ENCODE results near the gene RTN4RL1.

Gene RTN4RL1

DNA sequence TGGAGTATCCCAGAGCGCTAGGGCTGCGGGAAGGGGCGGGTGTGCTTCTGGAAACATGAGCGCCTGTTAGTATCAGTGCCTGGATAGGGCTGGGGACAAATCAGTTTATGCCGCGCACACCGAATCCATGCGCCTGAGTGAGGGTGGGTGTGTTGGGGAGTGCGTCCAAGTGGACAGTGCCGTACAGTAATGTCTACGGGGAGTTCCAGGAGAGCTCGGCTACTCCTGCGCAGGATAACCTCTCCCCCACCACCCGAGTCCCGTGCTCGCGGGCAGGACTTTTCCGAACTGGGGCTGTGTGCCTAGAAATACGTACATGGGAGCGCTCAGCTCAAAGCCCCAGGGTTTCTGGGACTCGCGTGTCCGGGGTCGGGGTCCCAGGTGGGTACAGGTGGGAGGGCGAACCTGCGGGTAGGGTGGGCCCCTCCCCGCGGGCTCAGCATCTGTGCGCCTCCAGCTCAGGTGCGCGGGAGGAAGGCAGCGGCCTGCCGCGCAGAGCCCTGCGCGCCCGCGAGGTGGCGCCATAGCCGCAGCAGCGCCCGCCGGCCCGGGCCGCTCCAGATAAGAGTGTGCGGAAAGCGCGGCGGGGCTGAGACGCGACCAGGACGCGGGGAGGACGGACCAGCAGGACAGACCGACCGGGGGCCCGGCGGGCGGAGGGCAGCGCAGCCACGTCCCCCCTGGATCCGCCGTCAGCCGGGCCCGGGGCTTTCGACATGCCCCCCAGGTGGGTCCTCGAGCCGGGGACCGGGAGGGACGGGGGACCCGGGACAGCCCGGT lies 29.6 kb upstream of the RTN4RL1 start, which contains the start of gene HIC1:
TSS of gene HIC1 (plus strand) at position 592 of the 780 bp plus-strand sequence. CDS start 1,588 bp downstream, outside the sequence.
- H3K9me3 Mint-ChIP-seq, result no peaks in the 10 kb centered on the region
- peak; percentile 69 for ATAC-seq
- peaks cover 32% of the 10 kb centered on the region for H3K4me1 Mint-ChIP-seq
- H3K27me3 Mint-ChIP-seq, result peaks cover 20% of the 10 kb centered on the region
- no peaks in the 10 kb centered on the region for H3K36me3 Mint-ChIP-seq
- H3K27ac Mint-ChIP-seq, result peak within 1 kb of the TSS; percentile 44
- H3K4me3 Mint-ChIP-seq, result peak within 1 kb of the TSS; percentile 77

DNA sequence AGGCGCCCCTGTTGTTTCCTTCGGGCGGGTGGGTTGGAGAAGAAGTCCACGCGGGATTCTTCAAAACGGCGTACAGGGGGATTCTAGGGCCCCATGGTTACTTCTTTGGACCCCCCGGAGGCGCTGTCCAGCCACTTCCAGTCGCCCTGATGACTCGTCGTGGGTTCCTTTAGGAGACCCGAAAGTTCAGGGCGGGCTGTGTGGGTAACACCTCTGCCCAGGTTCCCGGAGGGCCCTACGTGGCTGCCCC lies 29.1 kb upstream of the RTN4RL1 start:
- Mint-ChIP-seq H3K9me3 (no peaks in the 10 kb centered on the region), H3K36me3 (no peaks in the 10 kb centered on the region), H3K4me3 (peak overlapping the region; percentile 77), H3K27me3 (peaks cover 20% of the 10 kb centered on the region), H3K4me1 (peaks cover 30% of the 10 kb centered on the region), H3K27ac (no peak overlapping the region)
- ATAC-seq, result no peak

DNA sequence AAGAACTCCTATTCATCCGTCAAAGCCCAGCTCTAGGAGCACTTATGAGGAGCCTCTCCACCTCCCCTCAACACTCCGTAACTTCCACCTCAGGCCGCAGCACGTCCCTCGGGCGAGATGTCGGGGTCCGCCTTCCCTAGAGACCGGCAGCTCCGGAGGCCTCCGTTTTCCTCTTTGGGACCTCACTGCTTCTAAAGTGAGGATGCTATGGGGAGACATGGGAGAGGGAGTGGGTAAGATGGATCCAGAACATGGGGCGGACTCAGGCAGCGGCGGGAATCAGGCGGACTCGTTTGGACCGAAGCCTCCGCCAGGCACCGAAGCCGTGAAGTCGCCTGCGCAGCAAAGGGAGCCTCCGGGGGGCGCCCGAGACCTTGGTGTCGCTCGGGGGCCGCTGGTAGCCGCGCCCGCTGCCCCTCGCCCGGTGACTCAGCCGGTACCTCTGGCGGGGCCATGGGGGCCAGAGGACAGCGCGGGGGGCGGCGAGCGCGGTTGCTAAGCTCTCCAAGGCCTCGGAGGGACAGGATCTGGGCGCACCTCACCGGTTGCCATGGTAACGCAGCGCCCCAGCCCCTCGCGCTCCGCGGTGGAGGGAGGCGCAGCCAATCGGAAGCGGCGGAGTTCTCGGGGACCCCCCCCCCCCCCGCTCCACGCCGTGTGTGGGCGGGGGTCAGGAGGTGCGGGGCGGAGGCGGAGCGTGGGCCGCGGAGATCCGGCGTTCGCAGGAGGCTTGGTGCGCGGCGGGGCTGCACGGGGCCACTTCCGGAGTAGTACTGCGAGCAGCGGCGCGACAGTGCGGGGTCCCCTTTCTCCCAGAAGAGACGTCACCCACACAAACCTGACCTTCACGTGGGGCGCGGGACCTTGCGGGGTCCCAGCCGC lies 28.5 kb upstream of the RTN4RL1 start:
- Mint-ChIP-seq H3K9me3 (no peaks in the 10 kb centered on the region), H3K36me3 (no peaks in the 10 kb centered on the region), H3K27me3 (peaks cover 20% of the 10 kb centered on the region), H3K27ac (no peak overlapping the region), H3K4me3 (peak overlapping the region; percentile 77), H3K4me1 (peaks cover 34% of the 10 kb centered on the region)
- no peak for ATAC-seq

DNA sequence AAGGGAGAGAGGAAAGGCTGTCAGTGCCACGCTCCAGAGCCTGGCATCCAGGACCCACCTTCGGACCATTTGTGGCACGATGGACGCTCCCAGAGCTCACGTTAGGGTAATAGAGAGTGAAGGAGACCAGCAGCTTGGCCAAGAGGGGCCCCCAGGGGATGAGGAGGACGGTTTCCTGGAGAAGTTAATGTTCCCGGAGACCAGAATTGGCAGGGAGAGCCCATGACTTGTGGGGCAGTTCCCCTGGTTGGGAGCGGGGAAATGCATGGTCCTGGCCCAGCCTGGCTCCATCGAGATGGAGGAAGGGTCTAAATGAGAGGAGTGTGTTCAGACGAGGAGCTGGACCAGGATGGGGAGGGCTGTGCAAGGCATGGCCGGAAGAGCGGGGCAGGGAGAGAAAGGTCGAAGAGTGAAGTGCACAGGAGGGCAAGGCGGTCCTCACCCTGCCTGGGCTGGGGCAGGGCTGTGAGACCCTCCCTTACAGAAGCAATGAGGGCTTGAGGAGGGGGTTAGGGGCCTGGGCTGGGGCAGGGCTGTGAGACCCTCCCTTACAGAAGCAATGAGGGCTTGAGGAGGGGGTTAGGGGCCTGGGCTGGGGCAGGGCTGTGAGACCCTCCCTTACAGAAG lies 26.9 kb upstream of the RTN4RL1 start:
- Mint-ChIP-seq H3K36me3 (no peaks in the 10 kb centered on the region), H3K27ac (no peak overlapping the region), H3K4me3 (peak overlapping the region; percentile 8), H3K27me3 (peaks cover 31% of the 10 kb centered on the region), H3K9me3 (no peaks in the 10 kb centered on the region), H3K4me1 (peaks cover 42% of the 10 kb centered on the region)
- ATAC-seq, result no peak

DNA sequence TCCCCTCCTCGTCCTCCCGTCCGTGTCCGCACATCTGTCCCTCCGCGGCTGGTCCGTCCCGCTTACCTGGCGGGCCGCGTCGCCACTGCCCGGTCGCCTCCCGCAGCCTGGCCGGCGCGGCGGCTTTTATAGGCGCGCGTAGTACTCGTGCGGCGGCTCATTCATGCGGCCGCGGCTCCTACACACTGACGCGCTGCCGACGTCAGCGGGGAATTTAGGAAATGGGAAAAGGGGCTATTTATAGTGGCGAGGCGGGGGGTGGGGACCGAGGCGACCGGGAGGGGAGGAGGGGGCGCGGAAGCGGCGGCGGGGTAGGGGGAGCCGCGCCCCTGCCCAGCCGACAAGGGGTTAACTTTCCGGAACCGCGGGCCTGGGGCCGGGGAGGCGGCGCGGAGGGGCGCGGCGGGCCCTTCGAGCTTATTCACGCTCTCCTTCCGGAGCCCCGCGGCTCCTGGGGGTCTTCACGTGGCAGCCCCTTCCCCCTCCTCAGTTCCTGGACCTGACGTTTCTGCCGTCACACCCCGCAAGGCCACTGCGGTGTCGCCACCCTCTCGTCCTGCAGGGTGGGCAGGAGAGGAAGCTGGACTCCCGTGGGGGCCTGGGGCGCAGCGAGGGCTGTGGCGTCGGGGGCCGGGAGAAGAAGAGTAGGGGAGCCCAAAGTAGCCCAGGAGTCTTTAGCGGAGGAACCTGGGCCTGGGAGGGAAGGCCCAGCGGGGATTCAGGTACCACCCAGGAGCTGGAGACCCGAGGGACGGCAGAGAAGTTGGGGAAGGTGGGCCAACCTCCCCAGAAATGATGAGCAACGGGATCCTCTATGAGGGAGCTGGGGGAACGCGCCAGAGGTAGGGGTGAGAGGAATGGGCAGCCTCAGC lies 26.2 kb upstream of the RTN4RL1 start:
- no peak for ATAC-seq

DNA sequence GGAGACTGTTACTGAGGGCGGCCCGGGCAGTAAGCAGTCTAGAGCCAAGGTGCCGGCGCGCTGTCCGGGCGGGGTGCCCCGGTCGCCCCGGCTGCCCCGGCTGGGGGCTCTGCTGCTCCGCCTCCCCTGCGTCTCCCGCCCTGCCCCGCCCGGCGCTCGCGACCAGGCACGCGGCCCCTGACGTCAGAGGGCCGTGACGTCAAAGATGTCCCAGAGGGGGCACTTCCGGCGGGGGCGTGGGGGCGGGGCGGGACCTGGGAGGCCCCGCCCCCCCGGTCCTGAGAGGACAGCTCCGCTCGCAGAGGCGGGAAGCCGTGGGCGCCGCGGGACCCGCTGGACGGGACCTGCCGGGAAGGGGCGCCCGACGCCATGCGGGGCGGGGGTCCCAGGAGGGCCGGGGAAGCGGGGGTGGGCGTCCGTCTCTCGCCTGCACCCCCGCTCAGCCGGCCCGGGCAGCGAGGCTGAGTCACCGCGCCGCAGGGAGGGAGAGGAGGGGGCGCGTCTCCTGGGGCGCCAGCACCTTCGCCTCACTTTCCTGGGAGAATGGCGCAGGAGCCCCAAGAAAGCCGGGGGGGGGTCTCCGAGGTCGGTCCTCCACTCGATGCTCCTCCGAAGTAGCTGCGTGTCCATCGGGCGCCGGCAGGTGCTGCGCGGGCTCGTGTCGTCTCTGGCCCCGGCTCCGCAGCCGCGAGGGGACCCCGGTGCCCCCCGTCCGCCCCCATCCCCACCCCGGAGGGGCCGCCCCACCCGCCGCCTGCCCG lies 25.3 kb upstream of the RTN4RL1 start:
- no peaks in the 10 kb centered on the region for H3K36me3 Mint-ChIP-seq
- peak; percentile 40 for ATAC-seq
- peaks cover 42% of the 10 kb centered on the region for H3K4me1 Mint-ChIP-seq
- H3K27me3 Mint-ChIP-seq, result peaks cover 31% of the 10 kb centered on the region
- H3K27ac Mint-ChIP-seq, result no peak overlapping the region
- no peaks in the 10 kb centered on the region for H3K9me3 Mint-ChIP-seq
- H3K4me3 Mint-ChIP-seq, result peak overlapping the region; percentile 52

More for the DNA sequence above, 26.2 kb upstream of the RTN4RL1 start:
- Mint-ChIP-seq H3K4me3 (peak overlapping the region; percentile 52), H3K4me1 (peaks cover 42% of the 10 kb centered on the region), H3K27ac (no peak overlapping the region), H3K9me3 (no peaks in the 10 kb centered on the region), H3K27me3 (peaks cover 31% of the 10 kb centered on the region), H3K36me3 (no peaks in the 10 kb centered on the region)

DNA sequence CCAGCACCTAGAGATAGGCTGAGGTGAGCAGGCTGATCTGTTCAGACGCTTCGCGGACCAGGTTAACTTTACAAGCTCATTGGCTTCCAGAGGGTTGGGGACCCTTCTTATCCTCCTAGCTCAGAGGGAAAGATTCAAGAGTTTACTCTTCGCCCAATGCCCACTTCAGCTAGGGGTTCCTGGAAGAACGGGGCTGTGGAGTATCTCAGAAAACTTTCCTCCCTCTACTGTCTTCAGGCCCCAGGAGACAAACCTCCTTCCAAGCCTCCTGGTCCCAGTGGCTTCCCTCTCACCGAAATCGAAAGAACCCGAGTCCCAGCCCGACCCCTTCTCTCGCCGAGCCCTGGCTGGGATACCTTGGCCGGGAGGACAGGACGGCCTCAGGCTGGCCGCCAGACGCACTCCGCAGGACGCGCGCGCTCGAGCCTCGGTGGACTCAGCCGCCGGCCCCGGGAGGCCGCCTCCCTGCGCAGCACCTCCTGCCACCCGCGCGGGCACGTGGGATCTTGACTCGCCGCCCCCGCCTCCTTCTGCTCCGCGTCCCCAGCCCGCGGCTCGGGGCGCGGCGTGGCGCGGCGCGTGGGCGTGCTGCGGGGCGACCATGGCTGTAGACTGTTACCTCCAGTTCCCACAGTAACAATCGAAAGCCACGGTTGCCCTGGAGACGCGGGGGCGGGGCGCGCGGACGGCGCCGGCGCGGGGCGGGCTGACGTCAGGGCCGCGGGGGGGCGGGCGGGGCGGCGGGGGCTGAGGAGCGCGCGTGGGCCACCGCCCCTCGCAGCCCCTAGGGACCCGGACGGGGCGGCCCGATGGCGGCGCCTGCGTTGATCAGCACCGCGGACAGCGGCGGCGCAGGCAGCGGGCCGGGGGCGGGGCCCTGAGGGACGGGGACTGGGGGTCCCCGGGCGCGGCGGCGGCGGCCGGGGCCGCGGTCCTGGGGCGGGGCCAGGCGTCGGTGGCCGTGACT lies 24.5 kb upstream of the RTN4RL1 start:
- H3K36me3 Mint-ChIP-seq, result peaks cover 3% of the 10 kb centered on the region
- peak overlapping the region; percentile 71 for H3K4me3 Mint-ChIP-seq
- H3K4me1 Mint-ChIP-seq, result peaks cover 40% of the 10 kb centered on the region
- H3K9me3 Mint-ChIP-seq, result no peaks in the 10 kb centered on the region
- peaks cover 31% of the 10 kb centered on the region for H3K27me3 Mint-ChIP-seq
- H3K27ac Mint-ChIP-seq, result no peak overlapping the region
- peak; percentile 84 for ATAC-seq

DNA sequence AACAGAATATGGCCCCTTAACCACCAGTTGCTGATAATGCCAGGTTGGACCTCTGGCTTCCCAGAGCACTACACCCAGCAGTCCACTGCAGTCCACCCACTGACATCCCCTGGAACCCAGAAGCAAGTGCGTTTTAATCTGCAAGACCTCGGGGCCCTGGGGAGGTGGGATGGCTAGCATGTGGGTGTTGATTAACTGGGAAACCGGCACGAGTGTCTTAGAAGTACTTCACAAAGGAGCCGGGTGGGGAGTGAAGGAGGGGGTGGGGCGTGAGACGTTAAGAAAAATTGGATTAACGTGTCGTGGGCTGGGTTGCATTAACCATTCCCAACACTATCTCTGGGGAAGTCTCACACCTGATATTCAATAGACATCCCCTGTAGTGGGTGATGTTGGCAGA lies 23.7 kb upstream of the RTN4RL1 start:
- Mint-ChIP-seq H3K4me1 (peaks cover 37% of the 10 kb centered on the region), H3K36me3 (peaks cover 6% of the 10 kb centered on the region), H3K9me3 (no peaks in the 10 kb centered on the region), H3K27ac (no peak overlapping the region), H3K27me3 (peaks cover 31% of the 10 kb centered on the region), H3K4me3 (no peak overlapping the region)
- no peak for ATAC-seq

DNA sequence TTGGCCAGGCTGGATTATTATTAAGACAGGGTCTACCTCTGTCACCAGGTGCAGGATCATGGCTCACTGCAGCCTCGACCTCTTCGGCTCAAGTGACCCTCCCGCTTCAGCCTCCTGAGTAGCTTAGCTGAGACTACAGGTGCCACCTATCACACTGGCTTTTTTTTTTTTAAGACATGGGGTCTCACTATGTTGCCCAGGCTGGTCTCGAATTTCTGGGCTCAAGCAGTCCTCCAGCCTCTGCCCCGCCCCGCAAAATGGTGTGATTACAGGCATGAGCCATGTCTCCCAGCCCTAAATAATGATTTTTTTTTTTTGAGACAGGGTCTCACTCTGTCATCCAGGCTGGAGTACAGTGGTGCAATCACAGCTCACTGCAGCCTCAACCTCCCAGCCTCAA lies 22.5 kb upstream of the RTN4RL1 start:
- no peak overlapping the region for H3K27ac Mint-ChIP-seq
- no peak overlapping the region for H3K4me3 Mint-ChIP-seq
- no peak for ATAC-seq
- H3K27me3 Mint-ChIP-seq, result peaks cover 31% of the 10 kb centered on the region
- H3K36me3 Mint-ChIP-seq, result peaks cover 15% of the 10 kb centered on the region
- H3K4me1 Mint-ChIP-seq, result peaks cover 35% of the 10 kb centered on the region
- H3K9me3 Mint-ChIP-seq, result no peaks in the 10 kb centered on the region

DNA sequence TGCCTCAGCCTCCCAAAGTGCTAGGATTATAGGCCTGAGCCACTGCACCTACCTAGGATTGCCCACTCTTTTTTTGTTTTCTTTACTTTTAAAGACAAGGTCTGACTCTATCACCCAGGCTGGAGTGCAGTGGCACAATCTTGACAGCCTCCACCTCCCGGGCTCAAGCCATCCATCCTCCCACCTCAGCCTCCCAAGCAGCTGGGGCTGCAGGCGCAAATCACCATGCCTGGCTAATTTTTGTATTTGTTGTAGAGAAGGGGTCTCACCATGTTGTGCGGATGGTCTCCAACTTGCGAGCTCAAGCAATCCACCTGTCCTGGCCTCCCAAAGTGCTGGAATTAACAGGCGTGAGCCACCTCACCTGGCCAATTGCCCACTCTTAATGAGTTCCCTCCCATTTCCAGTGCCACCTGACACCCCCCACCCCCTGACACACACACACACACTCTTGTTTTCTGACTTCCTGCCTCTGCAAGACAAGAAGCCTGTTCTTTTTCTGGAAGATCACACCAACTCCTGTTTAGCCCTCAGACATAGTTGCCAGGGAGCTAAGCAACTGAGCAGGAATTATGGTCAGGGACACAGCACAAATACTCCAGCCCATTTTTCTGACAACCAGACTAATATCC lies 19.2 kb upstream of the RTN4RL1 start:
- H3K36me3 Mint-ChIP-seq, result peaks cover 22% of the 10 kb centered on the region
- H3K9me3 Mint-ChIP-seq, result no peaks in the 10 kb centered on the region
- peaks cover 11% of the 10 kb centered on the region for H3K27me3 Mint-ChIP-seq
- no peak for ATAC-seq
- H3K4me1 Mint-ChIP-seq, result peaks cover 32% of the 10 kb centered on the region
- H3K4me3 Mint-ChIP-seq, result no peak overlapping the region
- no peak overlapping the region for H3K27ac Mint-ChIP-seq

DNA sequence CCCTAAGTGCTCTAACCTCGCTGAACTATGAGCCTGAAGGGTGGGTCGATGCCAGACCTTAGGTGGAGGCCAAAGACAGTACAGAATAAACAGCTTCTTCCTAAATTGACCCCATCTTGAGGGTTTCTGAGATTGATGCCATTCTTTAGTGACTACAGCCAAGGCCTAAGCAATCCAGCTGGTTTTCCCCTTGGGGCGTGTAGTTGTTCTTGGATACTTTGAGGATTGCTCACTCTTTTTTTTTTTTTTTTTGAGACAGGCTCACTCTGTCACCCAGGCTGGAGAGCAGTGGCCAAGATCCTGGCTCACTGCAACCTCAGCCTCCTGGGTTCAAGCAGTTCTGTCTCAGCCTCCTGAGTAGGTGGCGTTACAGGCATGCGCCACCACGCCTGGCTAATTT lies 18.7 kb upstream of the RTN4RL1 start:
- H3K27ac Mint-ChIP-seq, result no peak overlapping the region
- peaks cover 26% of the 10 kb centered on the region for H3K4me1 Mint-ChIP-seq
- peaks cover 24% of the 10 kb centered on the region for H3K36me3 Mint-ChIP-seq
- no peak for ATAC-seq
- peaks cover 11% of the 10 kb centered on the region for H3K27me3 Mint-ChIP-seq
- H3K4me3 Mint-ChIP-seq, result no peak overlapping the region
- H3K9me3 Mint-ChIP-seq, result no peaks in the 10 kb centered on the region

DNA sequence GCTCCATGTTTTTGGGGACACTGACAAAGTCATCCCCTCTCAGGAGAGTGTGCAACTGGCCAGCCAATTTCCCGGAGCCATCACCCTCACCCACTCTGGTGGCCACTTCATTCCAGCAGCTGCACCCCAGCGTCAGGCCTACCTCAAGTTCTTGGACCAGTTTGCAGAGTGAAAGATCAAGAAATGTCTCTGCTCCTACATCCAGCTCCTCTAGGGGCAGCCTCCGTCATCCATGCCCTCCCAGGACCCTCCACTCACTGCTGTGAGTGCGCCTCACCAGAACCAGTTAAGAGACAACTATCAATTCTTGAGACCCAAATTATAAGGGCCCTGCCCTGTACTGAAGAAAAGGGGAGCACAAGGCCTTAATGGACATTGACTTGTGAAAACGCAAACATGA lies 17.8 kb upstream of the RTN4RL1 start:
- peak overlapping the region; percentile 96 for H3K27ac Mint-ChIP-seq
- peak overlapping the region; percentile 97 for H3K4me3 Mint-ChIP-seq
- peaks cover 4% of the 10 kb centered on the region for H3K27me3 Mint-ChIP-seq
- H3K4me1 Mint-ChIP-seq, result peaks cover 18% of the 10 kb centered on the region
- H3K9me3 Mint-ChIP-seq, result no peaks in the 10 kb centered on the region
- ATAC-seq, result no peak
- peaks cover 31% of the 10 kb centered on the region for H3K36me3 Mint-ChIP-seq

DNA sequence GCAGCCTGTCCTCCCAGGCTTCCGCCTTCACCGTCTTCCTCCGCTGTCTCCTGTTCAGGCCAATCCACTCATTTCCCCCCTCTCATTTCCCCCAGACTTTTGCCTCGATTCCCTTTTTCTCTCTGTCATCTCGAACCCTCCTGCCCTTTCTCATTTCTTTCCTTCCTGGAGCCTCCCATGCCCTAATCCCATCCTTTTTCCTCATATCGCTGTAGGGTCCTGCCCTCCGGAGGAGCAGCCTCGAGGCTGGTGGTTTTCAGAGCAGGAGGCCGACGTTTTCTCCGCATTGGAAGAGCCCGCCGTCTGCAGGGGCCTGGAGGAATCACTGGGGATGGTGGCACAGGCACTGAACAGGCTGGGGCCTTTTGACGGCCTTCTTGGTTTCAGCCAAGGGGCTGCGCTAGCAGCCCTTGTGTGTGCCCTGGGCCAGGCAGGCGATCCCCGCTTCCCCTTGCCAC lies 17.3 kb upstream of the RTN4RL1 start:
- Mint-ChIP-seq H3K9me3 (no peaks in the 10 kb centered on the region), H3K27ac (peak overlapping the region; percentile 96), H3K4me1 (peaks cover 16% of the 10 kb centered on the region), H3K27me3 (no peaks in the 10 kb centered on the region), H3K36me3 (peaks cover 31% of the 10 kb centered on the region), H3K4me3 (peak overlapping the region; percentile 97)
- ATAC-seq, result no peak
